ENCODE results near the gene MMAB. TPM values are rescaled to one million over a fixed set of nuclear protein-coding genes. Genes with fewer than 3 reads are reported as not detected.

The MMAB gene
- total RNA-seq, 1 donor from 2014 or later: 59.0 TPM

GRCh38 chr12:109598428-109598854, 25.1 kb upstream of the MMAB start:
- Mint-ChIP-seq H3K27me3 (ENCODE audit: low read depth) (no peaks in the 10 kb centered on the region), H3K36me3 (ENCODE audit: low read depth) (peaks cover 23% of the 10 kb centered on the region), H3K4me3 (ENCODE audit: low read depth) (no peak overlapping the region), H3K4me1 (ENCODE audit: low read depth) (peaks cover 20% of the 10 kb centered on the region), H3K27ac (no peak overlapping the region), H3K9me3 (no peaks in the 10 kb centered on the region)
- no peak for DNase-seq (ENCODE audit: low spot score)
- intact Hi-C loops (cut with micrococcal nuclease): no loop called here

- Mint-ChIP-seq H3K27ac (no peak overlapping the region), H3K36me3 (ENCODE audit: low read depth) (peaks cover 25% of the 10 kb centered on the region), H3K4me3 (ENCODE audit: low read depth) (no peak overlapping the region), H3K9me3 (no peaks in the 10 kb centered on the region), H3K4me1 (ENCODE audit: low read depth) (peaks cover 20% of the 10 kb centered on the region), H3K27me3 (ENCODE audit: low read depth) (no peaks in the 10 kb centered on the region)
- DNase-seq (ENCODE audit: low spot score): peak; percentile 44
- intact Hi-C loops (cut with micrococcal nuclease): loop anchor here (1.0 kb wide), 1 partner anchor 177 kb away; no protein-coding TSS in a partner anchor
Measured at GRCh38 chr12:109597795-109598427, 24.6 kb upstream of the MMAB start.

GRCh38 chr12:109597414-109597794, 24.1 kb upstream of the MMAB start:
- intact Hi-C loops (cut with micrococcal nuclease): loop anchor here (1.0 kb wide), 1 partner anchor 178 kb away; no protein-coding TSS in a partner anchor

GRCh38 chr12:109596418-109597244, 23.3 kb upstream of the MMAB start:
- H3K4me3 Mint-ChIP-seq (ENCODE audit: low read depth): no peak overlapping the region
- no peak overlapping the region for H3K27ac Mint-ChIP-seq
- no peaks in the 10 kb centered on the region for H3K9me3 Mint-ChIP-seq
- peaks cover 34% of the 10 kb centered on the region for H3K36me3 Mint-ChIP-seq (ENCODE audit: low read depth)
- DNase-seq (ENCODE audit: low spot score): no peak
- intact Hi-C loops (cut with micrococcal nuclease): loop anchor here (1.0 kb wide), 1 partner anchor 179 kb away; no protein-coding TSS in a partner anchor
- peaks cover 20% of the 10 kb centered on the region for H3K4me1 Mint-ChIP-seq (ENCODE audit: low read depth)
- no peaks in the 10 kb centered on the region for H3K27me3 Mint-ChIP-seq (ENCODE audit: low read depth)

More at GRCh38 chr12:109597414-109597794, 24.1 kb upstream of the MMAB start:
- Mint-ChIP-seq H3K9me3 (no peaks in the 10 kb centered on the region), H3K27ac (no peak overlapping the region), H3K4me1 (ENCODE audit: low read depth) (peaks cover 20% of the 10 kb centered on the region), H3K36me3 (ENCODE audit: low read depth) (peaks cover 28% of the 10 kb centered on the region), H3K27me3 (ENCODE audit: low read depth) (no peaks in the 10 kb centered on the region), H3K4me3 (ENCODE audit: low read depth) (no peak overlapping the region)
- no peak for DNase-seq (ENCODE audit: low spot score)

GRCh38 chr12:109595321-109595902, 22.1 kb upstream of the MMAB start:
- H3K27ac Mint-ChIP-seq: no peak overlapping the region
- H3K4me1 Mint-ChIP-seq (ENCODE audit: low read depth): peaks cover 20% of the 10 kb centered on the region
- intact Hi-C loops (cut with micrococcal nuclease): no loop called here
- H3K36me3 Mint-ChIP-seq (ENCODE audit: low read depth): peaks cover 36% of the 10 kb centered on the region
- H3K9me3 Mint-ChIP-seq: no peaks in the 10 kb centered on the region
- DNase-seq (ENCODE audit: low spot score): peak; percentile 28
- H3K27me3 Mint-ChIP-seq (ENCODE audit: low read depth): no peaks in the 10 kb centered on the region
- H3K4me3 Mint-ChIP-seq (ENCODE audit: low read depth): no peak overlapping the region

GRCh38 chr12:109594556-109595317, 21.4 kb upstream of the MMAB start:
- intact Hi-C loops (cut with micrococcal nuclease): no loop called here
- H3K9me3 Mint-ChIP-seq: no peaks in the 10 kb centered on the region
- no peak for DNase-seq (ENCODE audit: low spot score)
- H3K4me1 Mint-ChIP-seq (ENCODE audit: low read depth): peaks cover 20% of the 10 kb centered on the region
- H3K27ac Mint-ChIP-seq: no peak overlapping the region
- no peak overlapping the region for H3K4me3 Mint-ChIP-seq (ENCODE audit: low read depth)
- H3K36me3 Mint-ChIP-seq (ENCODE audit: low read depth): peaks cover 36% of the 10 kb centered on the region
- H3K27me3 Mint-ChIP-seq (ENCODE audit: low read depth): no peaks in the 10 kb centered on the region

GRCh38 chr12:109592905-109593272, 19.6 kb upstream of the MMAB start:
- H3K27ac Mint-ChIP-seq: no peak overlapping the region
- no peaks in the 10 kb centered on the region for H3K27me3 Mint-ChIP-seq (ENCODE audit: low read depth)
- H3K36me3 Mint-ChIP-seq (ENCODE audit: low read depth): peaks cover 46% of the 10 kb centered on the region
- no peaks in the 10 kb centered on the region for H3K9me3 Mint-ChIP-seq
- no peak for DNase-seq (ENCODE audit: low spot score)
- no peak overlapping the region for H3K4me3 Mint-ChIP-seq (ENCODE audit: low read depth)
- H3K4me1 Mint-ChIP-seq (ENCODE audit: low read depth): peaks cover 20% of the 10 kb centered on the region
- intact Hi-C loops (cut with micrococcal nuclease): no loop called here

GRCh38 chr12:109592195-109592904, 19.0 kb upstream of the MMAB start:
- peaks cover 18% of the 10 kb centered on the region for H3K4me1 Mint-ChIP-seq (ENCODE audit: low read depth)
- no peak overlapping the region for H3K4me3 Mint-ChIP-seq (ENCODE audit: low read depth)
- DNase-seq (ENCODE audit: low spot score): no peak
- intact Hi-C loops (cut with micrococcal nuclease): no loop called here
- peaks cover 42% of the 10 kb centered on the region for H3K36me3 Mint-ChIP-seq (ENCODE audit: low read depth)
- H3K27me3 Mint-ChIP-seq (ENCODE audit: low read depth): no peaks in the 10 kb centered on the region
- H3K27ac Mint-ChIP-seq: no peak overlapping the region
- H3K9me3 Mint-ChIP-seq: no peaks in the 10 kb centered on the region

GRCh38 chr12:109591041-109591440, 17.7 kb upstream of the MMAB start:
- no peak overlapping the region for H3K4me3 Mint-ChIP-seq (ENCODE audit: low read depth)
- peaks cover 39% of the 10 kb centered on the region for H3K36me3 Mint-ChIP-seq (ENCODE audit: low read depth)
- H3K9me3 Mint-ChIP-seq: no peaks in the 10 kb centered on the region
- H3K27ac Mint-ChIP-seq: no peak overlapping the region
- H3K4me1 Mint-ChIP-seq (ENCODE audit: low read depth): peaks cover 18% of the 10 kb centered on the region
- DNase-seq (ENCODE audit: low spot score): no peak
- H3K27me3 Mint-ChIP-seq (ENCODE audit: low read depth): no peaks in the 10 kb centered on the region
- intact Hi-C loops (cut with micrococcal nuclease): no loop called here

GRCh38 chr12:109590566-109590965, 17.3 kb upstream of the MMAB start:
- H3K4me3 Mint-ChIP-seq (ENCODE audit: low read depth): no peak overlapping the region
- intact Hi-C loops (cut with micrococcal nuclease): no loop called here
- no peak overlapping the region for H3K27ac Mint-ChIP-seq
- no peaks in the 10 kb centered on the region for H3K27me3 Mint-ChIP-seq (ENCODE audit: low read depth)
- H3K36me3 Mint-ChIP-seq (ENCODE audit: low read depth): peaks cover 39% of the 10 kb centered on the region
- no peaks in the 10 kb centered on the region for H3K9me3 Mint-ChIP-seq
- H3K4me1 Mint-ChIP-seq (ENCODE audit: low read depth): peaks cover 15% of the 10 kb centered on the region
- no peak for DNase-seq (ENCODE audit: low spot score)

- no peaks in the 10 kb centered on the region for H3K9me3 Mint-ChIP-seq
- H3K4me1 Mint-ChIP-seq (ENCODE audit: low read depth): peaks cover 7% of the 10 kb centered on the region
- H3K4me3 Mint-ChIP-seq (ENCODE audit: low read depth): no peak overlapping the region
- intact Hi-C loops (cut with micrococcal nuclease): no loop called here
- no peak overlapping the region for H3K27ac Mint-ChIP-seq
- no peak for DNase-seq (ENCODE audit: low spot score)
- H3K36me3 Mint-ChIP-seq (ENCODE audit: low read depth): peaks cover 35% of the 10 kb centered on the region
- H3K27me3 Mint-ChIP-seq (ENCODE audit: low read depth): no peaks in the 10 kb centered on the region
Measured at GRCh38 chr12:109589691-109590245, 16.5 kb upstream of the MMAB start.

GRCh38 chr12:109589240-109589590, 15.9 kb upstream of the MMAB start:
- Mint-ChIP-seq H3K4me1 (ENCODE audit: low read depth) (peaks cover 2% of the 10 kb centered on the region), H3K27me3 (ENCODE audit: low read depth) (no peaks in the 10 kb centered on the region), H3K27ac (no peak overlapping the region), H3K36me3 (ENCODE audit: low read depth) (peaks cover 29% of the 10 kb centered on the region), H3K9me3 (no peaks in the 10 kb centered on the region), H3K4me3 (ENCODE audit: low read depth) (no peak overlapping the region)
- DNase-seq (ENCODE audit: low spot score): no peak
- intact Hi-C loops (cut with micrococcal nuclease): no loop called here

Measured in activated T-helper 2 cell treated with anti-CD3 and anti-CD28 coated beads, Interferon-gamma antibody, Interleukin-2, Interleukin-4, amounts not matched to agents 10 μg/mL and 5 μg/mL and 100 μg/mL, durations not matched to agents 14 hours and 24 hours and 36 hours (primary cell).